Measurements from ENCODE around the gene CKM.
"Not testable (repeated sequence)": the region's sequence is repeated elsewhere in the genome, so short reads cannot be mapped to it uniquely, and the experiment has no call there.

Gene CKM

DNA sequence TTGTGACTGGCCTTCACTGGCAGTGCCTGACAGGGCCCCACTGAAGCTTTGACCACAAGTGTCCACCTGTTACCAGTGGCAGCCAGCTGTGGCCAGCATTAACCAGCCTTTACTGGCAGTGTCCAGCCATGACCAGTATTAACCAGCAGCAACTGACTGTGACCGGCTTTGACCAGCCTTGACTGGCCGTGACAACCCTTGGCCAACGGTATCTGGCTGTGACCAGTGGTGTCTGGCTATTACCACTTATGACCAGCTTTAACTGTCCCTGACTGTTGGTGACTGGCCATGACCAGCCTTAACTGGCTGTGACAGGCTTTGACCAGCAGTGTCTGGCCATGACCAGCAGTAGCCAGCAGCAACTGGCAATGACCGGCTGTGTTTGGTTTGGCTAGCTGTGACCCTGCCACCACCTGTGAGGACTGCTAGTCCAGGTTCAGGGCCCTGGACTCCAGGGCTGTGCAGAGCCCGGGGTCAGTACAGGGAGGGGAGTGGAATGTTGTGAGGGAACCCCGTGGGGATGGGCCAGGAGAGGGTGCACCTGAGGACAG, 32.2 kb downstream of the CKM start:
- DNase-seq (ENCODE audit: low read depth in 2 of 2), result no peak

DNA sequence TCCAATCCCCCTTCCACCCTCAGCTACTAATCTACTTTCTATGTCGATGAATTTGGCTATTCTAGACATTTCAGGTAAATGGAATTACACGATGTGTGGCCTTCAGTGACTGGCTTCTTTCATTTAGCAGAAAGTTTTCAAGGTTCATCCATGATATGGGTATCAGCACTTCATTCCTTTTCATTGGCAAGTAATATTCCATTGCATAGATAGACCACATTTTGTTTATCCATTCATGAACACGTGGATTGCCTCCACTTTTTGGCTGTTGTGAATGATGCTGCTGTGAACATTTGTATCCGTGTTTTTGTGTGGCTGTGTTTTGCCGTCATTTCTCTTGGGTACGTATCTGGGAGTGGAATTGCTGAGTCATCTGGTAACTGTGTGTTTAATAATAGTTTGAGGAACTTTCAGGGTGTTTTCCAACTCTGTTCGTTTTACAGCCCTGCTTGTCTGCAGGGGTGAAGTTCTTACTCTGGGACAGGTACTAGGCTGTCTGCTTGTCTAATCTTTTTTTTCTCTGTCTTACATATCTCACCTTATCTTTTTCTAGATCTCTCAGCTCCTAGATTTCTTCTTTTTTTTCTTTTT, 39.1 kb downstream of the CKM start:
- DNase-seq (ENCODE audit: low read depth in 2 of 2), result no peak

DNA sequence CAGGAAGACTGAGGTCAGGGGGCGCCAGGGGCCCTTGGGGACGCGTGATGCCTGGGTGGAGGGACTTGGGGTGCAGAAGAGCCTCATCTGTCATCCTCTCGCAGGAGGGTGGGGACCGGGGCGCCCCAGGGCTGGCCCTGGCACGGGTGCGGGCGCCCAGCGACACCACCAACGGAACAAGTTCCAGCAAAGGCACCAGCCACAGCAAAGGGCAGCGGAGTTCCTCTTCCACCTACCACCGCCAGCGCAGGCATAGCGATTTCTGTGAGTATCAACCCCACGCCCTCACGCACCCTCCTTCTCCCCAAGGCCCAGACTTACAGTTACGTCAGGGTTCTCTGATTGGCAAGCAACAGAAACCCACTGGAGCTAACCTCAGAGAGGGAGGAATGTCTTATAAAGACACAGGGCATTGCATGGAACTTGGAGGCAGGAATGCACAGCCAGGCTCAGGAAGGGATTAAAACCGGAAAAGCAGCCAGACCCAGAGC, 42.2 kb downstream of the CKM start:
- DNase-seq (ENCODE audit: low read depth in 2 of 2), result no peak

DNA sequence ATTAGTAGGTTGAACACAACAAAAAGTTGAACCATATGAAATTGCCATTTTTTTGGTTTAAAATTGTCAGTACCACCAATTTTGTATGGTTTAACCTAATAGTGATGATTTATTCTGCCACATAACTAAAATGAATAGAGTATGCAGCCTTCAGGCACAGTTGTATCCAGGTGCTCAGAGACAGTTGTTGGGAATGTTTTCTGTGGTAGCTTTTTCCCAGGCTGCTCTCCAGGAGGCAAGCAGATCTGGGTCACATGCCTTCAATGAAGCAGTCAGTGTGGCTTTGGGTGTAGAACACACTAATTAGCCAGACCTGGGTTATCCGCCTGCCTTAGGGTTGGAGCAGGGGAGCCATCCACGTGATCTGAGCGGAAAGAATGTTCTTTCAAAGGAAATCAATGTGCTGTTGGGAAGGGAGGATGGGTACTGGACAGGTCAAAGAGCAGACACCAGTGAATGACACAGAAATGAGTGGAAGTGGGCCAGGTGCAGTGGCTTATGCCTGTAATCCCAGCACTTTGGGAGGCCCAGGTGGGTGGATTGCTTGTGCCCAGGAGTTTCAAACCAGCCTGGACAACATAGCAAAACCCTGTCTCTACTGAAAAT, 43.0 kb downstream of the CKM start:
- no peak for DNase-seq (ENCODE audit: low read depth in 2 of 2)

DNA sequence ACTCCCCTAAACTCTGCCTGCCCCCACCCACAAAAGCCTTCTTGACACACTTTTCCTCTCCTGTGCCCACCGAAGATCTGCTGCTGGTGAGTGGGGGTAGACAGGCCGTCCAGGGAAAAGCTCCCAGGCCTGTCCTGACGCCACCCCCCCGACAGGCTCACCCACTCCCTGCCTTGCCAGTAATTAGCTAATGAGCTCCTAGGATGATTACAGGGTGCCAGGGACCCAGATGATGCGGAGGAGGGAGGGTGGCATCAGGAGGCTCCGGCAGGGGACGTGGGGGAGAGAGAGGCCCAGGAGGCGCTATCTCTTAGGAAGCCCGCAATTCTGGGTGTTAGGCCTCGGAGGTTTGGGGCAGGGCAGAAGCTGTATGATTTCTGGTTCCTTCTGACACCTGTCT, 44.6 kb downstream of the CKM start:
- DNase-seq (ENCODE audit: low read depth in 2 of 2), result no peak

DNA sequence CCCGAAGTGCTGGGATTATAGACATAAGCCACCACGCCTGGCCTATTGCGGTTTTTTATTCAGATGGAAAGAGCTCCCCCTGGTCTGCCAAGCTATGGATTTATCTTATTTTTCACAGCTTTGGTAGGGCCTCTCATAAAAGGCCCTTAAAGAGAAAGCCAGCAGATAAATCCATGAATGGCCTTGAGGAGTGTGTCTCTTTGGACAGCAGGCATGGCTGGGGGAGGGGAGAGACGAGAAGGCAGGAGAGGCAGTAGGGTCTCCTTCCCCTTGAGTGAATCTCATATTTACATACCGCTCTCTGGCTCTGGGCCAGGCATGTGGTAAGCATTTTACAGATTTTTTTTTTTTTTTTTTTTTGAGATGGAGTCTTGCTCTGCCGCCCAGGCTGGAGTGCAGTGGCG, 46.4 kb downstream of the CKM start:
- DNase-seq (ENCODE audit: low read depth in 2 of 2), result no peak

DNA sequence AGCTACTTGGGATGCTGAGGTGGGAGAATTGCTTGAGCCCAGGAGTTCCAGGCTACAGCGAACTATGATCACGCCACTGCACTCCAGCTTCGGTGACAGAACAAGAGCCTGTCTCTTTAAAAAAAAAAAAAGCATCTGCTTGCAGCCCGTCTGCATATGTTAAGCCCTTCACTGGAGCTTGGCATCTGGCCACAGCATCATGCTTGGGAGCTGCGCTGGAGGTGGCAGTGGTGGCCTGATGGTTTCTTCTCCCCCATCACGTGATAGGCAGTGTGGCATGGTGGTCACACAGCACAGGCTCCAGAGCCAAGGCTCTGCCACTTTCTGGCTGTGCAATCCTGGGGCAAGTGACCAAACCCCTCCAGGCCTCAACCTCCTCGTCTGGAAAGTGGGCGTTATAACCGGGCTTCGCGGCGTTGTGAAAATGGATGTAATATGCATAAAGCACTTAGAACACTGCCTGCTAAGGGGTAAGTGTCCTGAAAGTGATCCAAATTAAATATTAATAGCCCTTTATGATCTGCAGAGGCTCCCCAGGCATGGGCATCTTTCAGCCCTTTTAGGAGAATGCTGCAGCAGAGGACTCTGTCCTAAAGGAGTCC, 47.2 kb downstream of the CKM start:
- no peak for DNase-seq (ENCODE audit: low read depth in 2 of 2)

DNA sequence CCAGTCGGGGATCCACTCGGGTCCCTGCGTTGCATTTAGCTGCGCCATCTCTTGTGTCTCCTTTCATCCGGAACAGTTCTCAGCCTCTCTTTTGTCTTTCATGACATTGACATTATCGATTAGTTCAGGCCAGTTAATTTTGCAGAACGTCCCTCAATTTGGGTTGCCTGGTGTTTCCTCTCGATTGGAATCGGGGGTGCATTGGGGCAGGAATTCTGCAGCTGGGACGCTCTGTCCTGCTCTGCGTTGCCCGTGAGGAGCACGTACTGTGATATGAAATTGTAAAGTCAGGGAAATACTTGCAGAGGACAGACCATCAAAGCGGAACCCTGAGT, 49.2 kb downstream of the CKM start:
- DNase-seq (ENCODE audit: low read depth in 2 of 2), result no peak

DNA sequence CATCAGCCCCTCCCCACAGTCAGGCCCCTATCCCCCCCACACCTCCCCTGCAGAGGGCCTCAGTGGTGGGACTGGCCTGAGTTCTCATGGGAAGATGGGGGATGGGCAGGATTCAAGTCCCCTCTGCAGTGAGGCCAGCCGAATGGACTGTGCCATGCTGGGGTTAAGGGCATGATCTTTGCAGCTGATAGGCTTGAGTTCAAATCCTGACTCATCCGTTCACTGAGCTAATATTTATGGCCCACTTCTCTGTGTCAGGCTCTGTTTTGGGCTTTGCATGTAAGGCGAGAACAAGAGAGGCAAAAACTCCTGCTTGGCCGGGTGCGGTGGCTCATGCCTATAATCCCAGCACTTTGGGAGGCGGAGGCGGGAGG, 51.0 kb downstream of the CKM start:
- DNase-seq (ENCODE audit: low read depth in 2 of 2), result no peak

DNA sequence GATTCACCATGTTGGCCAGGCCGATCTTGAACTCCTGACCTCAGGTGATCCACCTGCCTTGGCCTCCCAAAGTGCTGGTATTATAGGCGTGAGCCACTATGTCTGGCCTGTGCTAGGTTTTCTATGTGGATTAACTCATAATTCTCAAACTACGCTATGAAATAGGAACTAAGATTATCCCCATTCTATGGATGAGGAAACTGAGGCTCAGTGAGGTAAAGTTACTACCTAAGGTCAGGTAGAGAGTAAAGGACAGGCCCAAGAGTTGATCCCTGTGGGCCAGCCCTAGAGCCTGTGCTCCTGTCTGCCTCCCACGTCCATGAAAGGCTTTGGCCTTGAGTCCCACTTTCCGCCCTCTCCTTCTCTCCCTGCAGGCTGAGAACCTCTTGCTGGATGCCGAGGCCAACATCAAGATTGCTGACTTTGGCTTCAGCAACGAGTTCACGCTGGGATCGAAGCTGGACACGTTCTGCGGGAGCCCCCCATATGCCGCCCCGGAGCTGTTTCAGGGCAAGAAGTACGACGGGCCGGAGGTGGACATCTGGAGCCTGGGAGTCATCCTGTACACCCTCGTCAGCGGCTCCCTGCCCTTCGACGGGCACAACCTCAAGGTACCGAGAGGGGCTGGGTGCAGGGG, 51.5 kb downstream of the CKM start:
- DNase-seq (ENCODE audit: low read depth in 2 of 2), result no peak

DNA sequence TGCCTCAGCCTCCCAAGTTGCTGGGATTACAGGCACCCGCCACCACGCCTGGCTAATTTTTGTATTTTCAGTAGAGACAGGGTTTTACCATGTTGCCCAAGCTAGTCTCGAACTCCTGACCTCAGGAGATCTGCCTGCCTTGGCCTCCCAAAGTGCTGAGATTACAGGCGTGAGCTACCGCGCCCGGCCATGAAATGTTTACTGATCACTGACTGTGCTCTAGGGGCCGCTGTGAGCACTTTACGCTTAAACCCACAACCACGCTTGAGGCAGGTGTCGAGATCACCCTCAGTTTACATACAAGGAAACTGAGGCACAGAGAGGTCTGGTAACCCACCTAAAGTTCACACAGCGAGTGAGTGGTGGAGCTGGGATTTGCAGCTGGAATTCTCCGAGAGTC, 52.7 kb downstream of the CKM start:
- not testable (repeated sequence) for DNase-seq (ENCODE audit: low read depth in 2 of 2)

DNA sequence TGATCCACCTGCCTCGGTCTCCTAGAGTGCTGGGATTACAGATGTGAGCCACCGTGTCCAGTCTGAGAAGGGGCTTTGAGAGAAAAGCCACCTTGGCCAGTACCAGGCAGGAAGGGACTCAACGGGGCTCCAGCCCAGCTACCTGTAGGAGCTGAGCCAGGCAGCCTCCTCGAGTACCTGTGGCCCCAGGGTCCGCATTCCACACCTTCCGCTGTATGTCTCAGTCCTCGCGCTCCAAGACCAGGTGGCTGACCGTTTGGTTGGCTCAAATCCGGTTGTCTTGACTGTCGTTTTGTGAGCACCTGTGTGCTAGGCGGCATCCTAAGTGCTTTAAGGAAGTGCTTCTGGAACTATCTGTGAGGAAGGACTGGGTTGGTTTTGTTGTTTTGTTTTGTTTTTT, 55.4 kb downstream of the CKM start:
- no peak for DNase-seq (ENCODE audit: low read depth in 2 of 2)

DNA sequence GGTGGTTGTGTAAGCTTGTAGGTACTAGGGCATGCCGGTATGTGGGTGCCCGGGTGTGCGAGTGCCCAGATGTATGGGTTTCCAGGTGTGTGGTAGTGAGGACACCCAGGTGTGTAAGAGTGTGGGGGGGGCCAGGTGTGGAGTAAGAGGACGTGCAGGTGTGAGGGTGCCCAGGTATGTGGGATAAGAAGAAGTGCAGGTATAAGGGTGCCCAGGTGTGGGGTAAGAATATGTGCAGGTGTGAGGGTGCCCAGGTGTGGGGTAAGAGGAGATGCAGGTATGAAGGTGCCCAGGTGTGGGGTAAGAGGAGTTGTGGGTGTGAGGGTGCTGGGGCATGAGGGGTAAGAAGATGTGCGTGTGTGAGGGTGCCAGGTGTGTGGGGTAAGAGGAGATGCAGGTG, 57.3 kb downstream of the CKM start:
- DNase-seq (ENCODE audit: low read depth in 2 of 2), result no peak

DNA sequence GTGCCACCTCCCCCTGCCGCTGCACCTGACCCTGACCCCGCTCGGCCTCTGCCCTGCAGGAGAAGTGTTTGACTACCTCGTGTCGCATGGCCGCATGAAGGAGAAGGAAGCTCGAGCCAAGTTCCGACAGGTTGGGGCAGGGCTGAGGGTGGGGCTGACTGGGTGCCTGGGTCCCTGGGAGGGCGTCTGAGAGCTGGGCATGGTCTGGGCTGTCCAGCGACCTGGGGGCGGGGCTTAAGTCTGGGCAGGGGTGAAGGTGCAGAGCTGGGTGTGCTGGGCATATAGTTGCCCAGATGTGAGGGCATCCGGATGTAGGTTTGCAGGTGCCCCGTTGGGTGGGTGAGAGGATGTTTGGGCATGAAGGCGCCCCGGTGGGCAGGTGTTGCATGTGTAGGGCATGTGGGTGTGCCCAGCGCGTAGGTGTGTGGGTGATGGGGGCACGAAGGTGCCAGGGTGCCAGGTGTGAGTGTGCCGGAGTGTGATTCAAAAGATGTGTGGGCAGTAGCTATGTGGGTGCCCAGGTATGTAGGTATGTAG, 57.8 kb downstream of the CKM start:
- DNase-seq (ENCODE audit: low read depth in 2 of 2), result no peak

DNA sequence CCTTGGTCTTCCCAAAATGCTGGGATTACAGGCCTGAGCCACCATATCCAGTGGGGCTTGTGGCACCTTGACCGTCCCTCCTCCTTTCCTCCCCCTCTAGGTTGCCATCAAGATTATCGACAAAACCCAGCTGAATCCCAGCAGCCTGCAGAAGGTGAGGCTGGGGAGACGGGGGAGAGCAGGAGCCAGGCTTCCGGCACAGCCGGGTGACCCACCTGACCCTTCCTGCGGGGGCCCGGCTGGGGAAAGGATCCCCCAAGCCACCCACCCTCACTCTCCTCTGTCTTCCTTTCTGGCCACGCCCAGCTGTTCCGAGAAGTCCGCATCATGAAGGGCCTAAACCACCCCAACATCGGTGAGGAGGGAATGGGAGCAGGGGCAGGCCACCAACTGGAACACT, 59.7 kb downstream of the CKM start:
- no peak for DNase-seq (ENCODE audit: low read depth in 2 of 2)

DNA sequence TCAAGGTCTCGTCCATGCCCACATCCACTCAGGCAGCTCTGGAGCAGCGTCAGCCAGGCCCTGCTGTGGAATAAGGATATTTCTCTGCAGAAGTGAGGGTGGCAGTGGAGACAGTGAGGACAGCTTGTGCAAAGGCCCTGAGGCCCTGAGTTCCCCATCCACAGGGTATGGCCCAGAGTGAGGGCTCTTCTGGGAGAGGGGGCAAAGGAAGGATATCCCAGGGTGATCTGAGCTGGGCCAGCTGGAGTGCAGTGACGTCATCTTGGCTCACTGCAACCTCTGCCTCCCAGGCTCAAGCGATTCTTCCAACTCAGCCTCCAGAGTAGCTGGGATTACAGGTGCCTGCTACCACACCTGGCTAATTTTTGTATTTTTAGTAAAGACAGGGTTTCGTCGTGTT, 60.1 kb downstream of the CKM start:
- no peak for DNase-seq (ENCODE audit: low read depth in 2 of 2)

DNA sequence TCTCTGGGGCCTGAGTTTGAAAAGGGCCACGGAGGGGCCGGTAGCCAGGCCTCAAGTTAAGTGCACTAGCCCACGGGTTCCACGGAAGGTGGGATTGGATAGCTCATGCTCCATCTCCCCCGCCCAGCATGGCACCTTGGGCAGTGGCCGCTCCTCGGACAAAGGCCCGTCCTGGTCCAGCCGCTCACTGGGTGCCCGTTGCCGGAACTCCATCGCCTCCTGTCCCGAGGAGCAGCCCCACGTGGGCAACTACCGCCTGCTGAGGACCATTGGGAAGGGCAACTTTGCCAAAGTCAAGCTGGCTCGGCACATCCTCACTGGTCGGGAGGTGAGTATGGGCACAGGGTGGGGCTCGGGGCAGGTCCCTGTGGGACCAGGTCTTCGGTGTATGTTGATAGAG, 63.8 kb downstream of the CKM start:
- no peak for DNase-seq (ENCODE audit: low read depth in 2 of 2)

DNA sequence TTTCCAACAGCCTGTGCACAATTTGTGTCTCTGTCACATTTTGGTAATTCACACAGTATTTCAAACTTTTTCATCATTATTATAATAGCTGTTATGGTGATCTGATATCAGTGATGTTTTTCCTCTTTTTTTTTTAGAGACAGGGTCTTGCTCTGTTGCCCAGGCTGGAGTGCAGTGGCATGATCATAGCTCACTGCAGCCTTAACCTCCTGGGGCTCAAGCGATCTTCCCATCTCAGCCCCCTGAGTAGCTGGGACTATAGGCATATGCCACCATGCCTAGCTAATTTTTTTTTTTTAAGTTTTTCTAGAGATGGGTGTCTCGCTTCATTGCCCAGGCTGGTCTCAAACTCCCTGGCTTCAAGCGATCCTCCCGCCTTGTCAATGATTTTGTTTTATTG, 65.8 kb downstream of the CKM start:
- DNase-seq (ENCODE audit: low read depth in 2 of 2), result no peak

Measured in stimulated activated CD8-positive, alpha-beta memory T cell treated with anti-CD3 and anti-CD28 coated beads, Interleukin-7, amount 100 ng/mL, for 4 hours (primary cell).